H1 (cell line): ENCODE results near the gene CREG2. TPM values are rescaled to one million over a fixed set of nuclear protein-coding genes. Genes with fewer than 3 reads are reported as not detected.
A peak's percentile ranks its signal among the peaks of the same experiment; 100 is the strongest.

Experiments
- BACH1 ChIP-seq: IDR thresholded peaks from 2 replicates; pipeline ENCODE4 v1.6.1; 2012; ENCODE audit warnings: low read length, improper control_type of control experiment
- CHD7 ChIP-seq: fragments of 300-600 bp; sonication (generic); IDR thresholded peaks from 2 replicates; pipeline ENCODE4 v1.7.1; 2012; ENCODE audit warnings: low read length, moderate library complexity, mild to moderate bottlenecking, inconsistent platforms; ENCODE audit not compliant: insufficient replicate concordance
- JUN ChIP-seq: IDR thresholded peaks from 2 replicates; pipeline ENCODE4 v1.6.1; 2011; ENCODE audit warnings: low read depth, mild to moderate bottlenecking, improper control_type of control experiment, low read length
- KDM4A ChIP-seq: IDR thresholded peaks from one replicate; pipeline ENCODE4 v1.7.1; 2012; ENCODE audit warnings: low read depth, mild to moderate bottlenecking, moderate library complexity, low read length, inconsistent platforms; ENCODE audit not compliant: severe bottlenecking
- MAX ChIP-seq: IDR thresholded peaks from 2 replicates; pipeline ENCODE4 v1.6.1; 2012; ENCODE audit warnings: inconsistent platforms
- RNF2 ChIP-seq: fragments of 200-900, 300-1000 bp; sonication (generic); IDR thresholded peaks from 2 replicates; pipeline ENCODE4 v1.7.1; 2016; ENCODE audit warnings: borderline replicate concordance, low read depth, mild to moderate bottlenecking, antibody characterized with exemption, low read length; ENCODE audit not compliant: poor library complexity, severe bottlenecking; ENCODE audit errors: missing control alignments
- SAP30 ChIP-seq: fragments of 300-600 bp; sonication (generic); IDR thresholded peaks from 2 replicates; pipeline ENCODE4 v1.7.1; 2012; ENCODE audit warnings: low read length, moderate library complexity, mild to moderate bottlenecking, inconsistent platforms; ENCODE audit not compliant: insufficient read depth, insufficient replicate concordance
- SP4 ChIP-seq: IDR thresholded peaks from 2 replicates; pipeline ENCODE4 v1.6.1; 2012; ENCODE audit warnings: low read length, inconsistent platforms
- YY1 ChIP-seq: IDR thresholded peaks from 2 replicates; pipeline ENCODE4 v1.6.1; 2011; ENCODE audit warnings: low read depth, mild to moderate bottlenecking, low read length
- polyA plus RNA-seq, 7 experiments: library from polyadenylated mRNA; depleted of rRNA in 3 of 7; stranded (reverse) in 5 of 7; unstranded in 2 of 7; fragments of >200 nt in 5 of 7; fragments of 200-250 nt in 2 of 7; gene quantifications; 1 replicate in 5 of 7; 2 replicates in 1 of 7; 4 replicates in 1 of 7; pipeline versions ENCODE4 v1.2.1 to v1.2.3, GENCODE V29; 2011 to 2013; ENCODE audit warnings: missing spikeins in 2 of 7, mixed read lengths in 2 of 7
- total RNA-seq: library from RNA; stranded (reverse); fragmentation: NEBNext Ultra II Directional; extraction: Animal tissue kit (Norgen Biotek cat#: 25700); gene quantifications from 2 replicates; pipeline ENCODE4 v1.2.1, GENCODE V29; 2021

CREG2 gene
- total and polyA plus RNA-seq, 2 of the 8 experiments (the other 6 are each of a cell fraction or from before 2014, with no cell fraction given): 2.0 to 2.2 TPM

- TF ChIP-seq CHD7: no peak
- no peak for TF ChIP-seq SP4
- peak; percentile 50 for TF ChIP-seq BACH1
- TF ChIP-seq YY1: no peak; the same call in 1 of the 2 replicates
- TF ChIP-seq RNF2: no peak
- no peak for TF ChIP-seq SAP30
- 0 out of 2 replicates have a peak, but pooled peaks have one; percentile 6 for TF ChIP-seq MAX
- no peak for TF ChIP-seq JUN
- peak; percentile 98 for TF ChIP-seq KDM4A
These were observed at the start of gene CREG2 (continued) for GRCh38 chr2:101387151-101387834.
